Natural killer cell (primary cell): ENCODE data around the gene SYNJ2. TPM values are rescaled to one million over a fixed set of nuclear protein-coding genes. Genes with fewer than 3 reads are reported as not detected.

Source experiments
- ATAC-seq, 3 donors: fragments of 150-1000 bp in 2 of 3; fragments of 200-7000 bp in 1 of 3; cut with Tn5 transposase; 1 replicate in 1 of 3; 2 replicates in 2 of 3; pipeline ENCODE4 v1.10.0; 2021; ENCODE audit warnings: mild to moderate bottlenecking in 2 of 3, moderate library complexity in 2 of 3
- DNase-seq, 2 donors: peaks; one replicate each; pipeline versions ENCODE4 v3.0.0 to v3.0.0-alpha.2; 2013 to 2021; ENCODE audit warnings: mixed read lengths in 1 of 2
- H3K27ac ChIP-seq: one replicate; pipeline ENCODE4 v1.5.1; 2013; ENCODE audit warnings: mild to moderate bottlenecking, low read length
- H3K27me3 ChIP-seq: one replicate; pipeline ENCODE4 v1.6.1; 2013; ENCODE audit warnings: low read length; ENCODE audit not compliant: control insufficient read depth, insufficient read depth
- H3K36me3 ChIP-seq: one replicate; pipeline ENCODE4 v1.6.1; 2013; ENCODE audit warnings: low read length; ENCODE audit not compliant: control insufficient read depth, insufficient read depth
- H3K4me1 ChIP-seq: one replicate; pipeline ENCODE4 v1.6.1; 2013; ENCODE audit warnings: low read length; ENCODE audit not compliant: control insufficient read depth, insufficient read depth
- H3K4me3 ChIP-seq: one replicate; pipeline ENCODE4 v1.5.1; 2013; ENCODE audit warnings: low read length
- H3K9me3 ChIP-seq: one replicate; pipeline ENCODE4 v1.6.1; 2013; ENCODE audit warnings: low read length; ENCODE audit not compliant: control insufficient read depth, insufficient read depth
- H3K27ac Mint-ChIP-seq, 2 donors: one replicate each; pipeline ENCODE4 v1.8.0; 2022; ENCODE audit warnings: mild to moderate bottlenecking in 2 of 2, mixed read lengths in 2 of 2, moderate library complexity in 1 of 2
- H3K27me3 Mint-ChIP-seq, 2 donors: one replicate each; pipeline ENCODE4 v1.8.0; 2022; ENCODE audit warnings: low read depth in 2 of 2, mixed read lengths in 2 of 2
- H3K36me3 Mint-ChIP-seq: one replicate; pipeline ENCODE4 v1.8.0; 2022; ENCODE audit warnings: mixed read lengths
- H3K4me1 Mint-ChIP-seq, 2 donors: one replicate each; pipeline ENCODE4 v1.8.0; 2022; ENCODE audit warnings: mixed read lengths in 2 of 2
- H3K4me3 Mint-ChIP-seq: one replicate; pipeline ENCODE4 v1.8.0; 2022; ENCODE audit warnings: mild to moderate bottlenecking, moderate library complexity, mixed read lengths
- H3K9me3 Mint-ChIP-seq, 2 donors: one replicate each; pipeline ENCODE4 v1.8.0; 2022; ENCODE audit warnings: mixed read lengths in 2 of 2
- CTCF ChIP-seq: fragments of 200-600 bp; IDR thresholded peaks from one replicate; pipeline ENCODE4 v1.8.0; 2022; ENCODE audit warnings: antibody characterized with exemption
- WGBS: methylation state at CpG from one replicate; pipeline ENCODE4 v1.1.7; 2013; ENCODE audit warnings: missing lambda C conversion rate; ENCODE audit not compliant: insufficient coverage; 5-methylcytosine and 5-hydroxymethylcytosine counted together
- intact Hi-C: fragments of 100-400 bp; cut with micrococcal nuclease; formaldehyde crosslinking; loops from one replicate; pipeline ENCODE4 v1.14.2; 2022
- total RNA-seq, 4 donors: library from RNA; stranded (reverse); fragments of 120-200 nt in 1 of 4; gene quantifications; one replicate each; pipeline versions ENCODE4 v1.2.3 to v1.2.4, GENCODE V29; 2013 to 2022

The SYNJ2 gene
- total RNA-seq, 3 donors from 2014 or later (not counting 1 experiment from before 2014, with no cell fraction given) = 24.4 to 47.0 (median 28.0) TPM

DNA sequence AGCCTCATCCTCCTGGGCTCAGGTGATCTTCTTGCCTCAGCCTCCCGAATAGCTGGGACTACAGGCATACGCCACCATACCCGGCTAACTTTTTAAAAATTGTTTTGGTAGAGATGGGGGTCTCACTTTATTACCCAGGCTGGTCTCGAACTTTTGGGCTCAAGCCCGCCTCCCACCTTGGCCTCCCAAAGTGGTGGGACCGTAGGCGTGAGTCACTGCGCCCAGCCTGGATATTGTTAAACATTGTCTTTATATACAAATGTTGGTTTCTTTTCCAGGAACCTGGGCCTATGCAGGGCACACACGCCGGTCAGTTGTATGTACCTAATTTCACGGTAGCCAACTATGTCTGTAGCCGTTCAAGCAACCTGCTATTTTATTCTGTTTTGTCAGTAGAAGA is 60.1 kb downstream of the SYNJ2 start:
- Mint-ChIP-seq H3K27ac (no peak overlapping the region), H3K36me3 (no peaks in the 10 kb centered on the region), H3K9me3 (no peaks in the 10 kb centered on the region), H3K27me3 (no peaks in the 10 kb centered on the region), H3K4me3 (no peak overlapping the region), H3K4me1 (peaks cover 15 to 37% of the 10 kb centered on the region in 2 donors)
- intact Hi-C loops = no loop called here
- Histone ChIP-seq H3K4me3 (no peak overlapping the region), H3K27me3 (no peaks in the 10 kb centered on the region), H3K9me3 (no peaks in the 10 kb centered on the region), H3K36me3 (peaks cover 7% of the 10 kb centered on the region), H3K27ac (no peak overlapping the region), H3K4me1 (peaks cover 7% of the 10 kb centered on the region)
- no peak for TF ChIP-seq CTCF
- ATAC-seq (no peak), DNase-seq (no peak)
- 93% methylated on average over 12 of the region's 12 CpGs for WGBS

DNA sequence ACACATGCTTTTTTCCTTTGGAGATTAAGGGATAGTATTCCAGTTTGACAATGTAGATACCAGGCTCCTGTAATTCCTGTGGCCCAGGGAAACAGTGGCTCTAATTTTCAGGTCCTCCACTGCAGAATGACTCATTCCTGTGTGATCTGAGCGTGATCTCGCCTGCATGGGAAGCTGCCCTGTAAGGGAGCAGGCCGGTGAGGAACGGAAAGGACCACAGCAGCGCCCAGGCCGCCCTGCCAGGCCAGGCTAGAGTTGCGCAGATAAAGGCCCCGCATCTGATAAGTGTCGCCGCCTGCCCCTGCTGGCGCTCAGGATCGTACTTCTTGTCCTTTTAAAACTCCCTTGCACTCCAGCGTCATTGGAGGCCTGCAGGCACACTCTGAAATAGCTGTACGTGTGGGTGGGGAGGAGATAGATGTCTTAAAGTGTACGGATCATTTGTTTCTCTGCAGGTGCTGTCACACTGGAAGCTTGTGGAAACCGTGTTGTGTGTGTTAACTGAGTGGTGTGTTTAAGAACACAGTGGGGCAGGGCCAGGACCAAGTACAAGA is 60.7 kb downstream of the SYNJ2 start:
- H3K36me3 ChIP-seq = peaks cover 7% of the 10 kb centered on the region
- H3K9me3 Mint-ChIP-seq = no peaks in the 10 kb centered on the region
- no peak overlapping the region for H3K27ac Mint-ChIP-seq

GRCh38 chr6:158043008-158043407 is 61.3 kb downstream of the SYNJ2 start:
- DNase-seq (no peak), ATAC-seq (no peak)
- H3K4me1 Mint-ChIP-seq = peaks cover 22 to 48% of the 10 kb centered on the region in 2 donors
- TF ChIP-seq CTCF = no peak
- WGBS = 98% methylated on average over 20 of the region's 20 CpGs
- H3K36me3 Mint-ChIP-seq = no peaks in the 10 kb centered on the region
- H3K4me3 Mint-ChIP-seq = no peak overlapping the region
- Histone ChIP-seq H3K27me3 (no peaks in the 10 kb centered on the region), H3K36me3 (peaks cover 7% of the 10 kb centered on the region), H3K4me3 (no peak overlapping the region), H3K4me1 (peaks cover 12% of the 10 kb centered on the region), H3K27ac (no peak overlapping the region), H3K9me3 (no peaks in the 10 kb centered on the region)
- H3K27me3 Mint-ChIP-seq = no peaks in the 10 kb centered on the region
- no peaks in the 10 kb centered on the region for H3K9me3 Mint-ChIP-seq
- H3K27ac Mint-ChIP-seq = no peak overlapping the region
- intact Hi-C loops = no loop called here

More for the DNA sequence above, 60.7 kb downstream of the SYNJ2 start:
- no peak for TF ChIP-seq CTCF
- Mint-ChIP-seq H3K36me3 (no peaks in the 10 kb centered on the region), H3K27me3 (no peaks in the 10 kb centered on the region), H3K4me1 (peaks cover 20 to 42% of the 10 kb centered on the region in 2 donors), H3K4me3 (no peak overlapping the region)
- DNase-seq (no peak), ATAC-seq (no peak)
- WGBS = 94% methylated on average over 16 of the region's 16 CpGs
- peaks cover 12% of the 10 kb centered on the region for H3K4me1 ChIP-seq
- intact Hi-C loops = no loop called here
- H3K9me3 ChIP-seq = no peaks in the 10 kb centered on the region
- no peak overlapping the region for H3K27ac ChIP-seq
- no peaks in the 10 kb centered on the region for H3K27me3 ChIP-seq
- no peak overlapping the region for H3K4me3 ChIP-seq
